ENCODE data around the gene DMC1.
A peak's percentile ranks its signal among the peaks of the same experiment; 100 is the strongest.

DNA sequence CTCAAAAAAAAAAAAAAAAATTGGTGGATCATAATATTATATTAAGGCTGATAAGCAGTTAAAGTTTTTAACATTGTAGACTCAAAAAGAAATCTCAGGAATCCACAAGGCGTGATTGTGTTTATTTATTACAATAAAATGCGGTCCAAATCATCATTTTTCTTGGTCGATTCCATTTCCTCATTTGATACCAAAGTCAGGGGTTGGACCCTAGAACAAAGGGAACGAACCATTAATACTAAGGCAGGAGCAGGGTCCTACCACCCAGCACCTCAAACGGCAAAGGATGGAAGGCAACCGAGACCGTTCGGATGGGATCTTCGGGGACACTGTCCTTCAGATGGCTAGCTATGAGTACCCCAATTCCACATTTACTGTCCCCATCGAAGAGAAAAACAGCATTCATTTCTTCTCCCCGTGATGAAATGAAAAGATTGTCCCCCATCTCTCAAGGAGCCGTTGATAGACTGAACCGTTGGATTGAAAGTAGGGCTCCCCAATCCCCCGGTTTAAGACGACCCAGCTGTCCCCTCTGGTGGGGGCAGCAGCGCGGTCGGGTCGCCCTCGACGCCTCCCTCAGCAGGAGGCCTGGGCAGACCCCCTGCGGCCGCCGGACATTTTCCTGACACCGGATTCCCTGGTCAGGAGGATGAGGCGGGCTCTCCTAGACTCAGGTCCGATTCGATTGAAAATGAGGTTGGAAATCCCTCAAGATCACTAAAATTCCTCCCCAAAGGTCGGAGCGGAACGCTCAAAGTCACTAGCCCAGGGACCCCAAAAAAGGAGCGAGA is 607 bp downstream of the DMC1 start:
- TF ChIP-seq, protein P1, sequence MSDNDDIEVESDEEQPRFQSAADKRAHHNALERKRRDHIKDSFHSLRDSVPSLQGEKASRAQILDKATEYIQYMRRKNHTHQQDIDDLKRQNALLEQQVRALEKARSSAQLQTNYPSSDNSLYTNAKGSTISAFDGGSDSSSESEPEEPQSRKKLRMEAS (IDR thresholded peaks at IDR 0.05; ENCODE audit: low read depth, low read length), result no peak
- no peak for TF ChIP-seq NFYB (IDR thresholded peaks at IDR 0.05; ENCODE audit: insufficient read depth, low read depth, low read length)
- TF ChIP-seq SRF (IDR thresholded peaks at IDR 0.05; ENCODE audit: low read depth in 2 of 2, low read length in 2 of 2), result 0 out of 4 replicates have a peak, but pooled peaks of 1 of the 2 experiments have one; percentile 13
- TF ChIP-seq, protein P2, sequence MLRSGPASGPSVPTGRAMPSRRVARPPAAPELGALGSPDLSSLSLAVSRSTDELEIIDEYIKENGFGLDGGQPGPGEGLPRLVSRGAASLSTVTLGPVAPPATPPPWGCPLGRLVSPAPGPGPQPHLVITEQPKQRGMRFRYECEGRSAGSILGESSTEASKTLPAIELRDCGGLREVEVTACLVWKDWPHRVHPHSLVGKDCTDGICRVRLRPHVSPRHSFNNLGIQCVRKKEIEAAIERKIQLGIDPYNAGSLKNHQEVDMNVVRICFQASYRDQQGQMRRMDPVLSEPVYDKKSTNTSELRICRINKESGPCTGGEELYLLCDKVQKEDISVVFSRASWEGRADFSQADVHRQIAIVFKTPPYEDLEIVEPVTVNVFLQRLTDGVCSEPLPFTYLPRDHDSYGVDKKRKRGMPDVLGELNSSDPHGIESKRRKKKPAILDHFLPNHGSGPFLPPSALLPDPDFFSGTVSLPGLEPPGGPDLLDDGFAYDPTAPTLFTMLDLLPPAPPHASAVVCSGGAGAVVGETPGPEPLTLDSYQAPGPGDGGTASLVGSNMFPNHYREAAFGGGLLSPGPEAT (IDR thresholded peaks at IDR 0.05; ENCODE audit: low read depth), result no peak
- no peak for TF ChIP-seq ESRRA (IDR thresholded peaks at IDR 0.05; ENCODE audit: low read length)
- TF ChIP-seq, protein P3, sequence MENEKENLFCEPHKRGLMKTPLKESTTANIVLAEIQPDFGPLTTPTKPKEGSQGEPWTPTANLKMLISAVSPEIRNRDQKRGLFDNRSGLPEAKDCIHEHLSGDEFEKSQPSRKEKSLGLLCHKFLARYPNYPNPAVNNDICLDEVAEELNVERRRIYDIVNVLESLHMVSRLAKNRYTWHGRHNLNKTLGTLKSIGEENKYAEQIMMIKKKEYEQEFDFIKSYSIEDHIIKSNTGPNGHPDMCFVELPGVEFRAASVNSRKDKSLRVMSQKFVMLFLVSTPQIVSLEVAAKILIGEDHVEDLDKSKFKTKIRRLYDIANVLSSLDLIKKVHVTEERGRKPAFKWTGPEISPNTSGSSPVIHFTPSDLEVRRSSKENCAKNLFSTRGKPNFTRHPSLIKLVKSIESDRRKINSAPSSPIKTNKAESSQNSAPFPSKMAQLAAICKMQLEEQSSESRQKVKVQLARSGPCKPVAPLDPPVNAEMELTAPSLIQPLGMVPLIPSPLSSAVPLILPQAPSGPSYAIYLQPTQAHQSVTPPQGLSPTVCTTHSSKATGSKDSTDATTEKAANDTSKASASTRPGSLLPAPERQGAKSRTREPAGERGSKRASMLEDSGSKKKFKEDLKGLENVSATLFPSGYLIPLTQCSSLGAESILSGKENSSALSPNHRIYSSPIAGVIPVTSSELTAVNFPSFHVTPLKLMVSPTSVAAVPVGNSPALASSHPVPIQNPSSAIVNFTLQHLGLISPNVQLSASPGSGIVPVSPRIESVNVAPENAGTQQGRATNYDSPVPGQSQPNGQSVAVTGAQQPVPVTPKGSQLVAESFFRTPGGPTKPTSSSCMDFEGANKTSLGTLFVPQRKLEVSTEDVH (IDR thresholded peaks at IDR 0.05; ENCODE audit: low read depth, partially characterized antibody), result no peak
- TF ChIP-seq, protein P4, sequence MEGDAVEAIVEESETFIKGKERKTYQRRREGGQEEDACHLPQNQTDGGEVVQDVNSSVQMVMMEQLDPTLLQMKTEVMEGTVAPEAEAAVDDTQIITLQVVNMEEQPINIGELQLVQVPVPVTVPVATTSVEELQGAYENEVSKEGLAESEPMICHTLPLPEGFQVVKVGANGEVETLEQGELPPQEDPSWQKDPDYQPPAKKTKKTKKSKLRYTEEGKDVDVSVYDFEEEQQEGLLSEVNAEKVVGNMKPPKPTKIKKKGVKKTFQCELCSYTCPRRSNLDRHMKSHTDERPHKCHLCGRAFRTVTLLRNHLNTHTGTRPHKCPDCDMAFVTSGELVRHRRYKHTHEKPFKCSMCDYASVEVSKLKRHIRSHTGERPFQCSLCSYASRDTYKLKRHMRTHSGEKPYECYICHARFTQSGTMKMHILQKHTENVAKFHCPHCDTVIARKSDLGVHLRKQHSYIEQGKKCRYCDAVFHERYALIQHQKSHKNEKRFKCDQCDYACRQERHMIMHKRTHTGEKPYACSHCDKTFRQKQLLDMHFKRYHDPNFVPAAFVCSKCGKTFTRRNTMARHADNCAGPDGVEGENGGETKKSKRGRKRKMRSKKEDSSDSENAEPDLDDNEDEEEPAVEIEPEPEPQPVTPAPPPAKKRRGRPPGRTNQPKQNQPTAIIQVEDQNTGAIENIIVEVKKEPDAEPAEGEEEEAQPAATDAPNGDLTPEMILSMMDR (IDR thresholded peaks at IDR 0.05 in 2 of 3, conservative IDR thresholded peaks at IDR 0.05 in 1 of 3; ENCODE audit: control insufficient read depth in 2 of 3, extremely low read depth in 1 of 3, insufficient read depth in 1 of 3, low read depth in 3 of 3, low read length in 3 of 3), result no peak
- no peak for TF ChIP-seq BRCA1 (IDR thresholded peaks at IDR 0.05; ENCODE audit: low read depth, low read length)
- TF ChIP-seq, protein P5, sequence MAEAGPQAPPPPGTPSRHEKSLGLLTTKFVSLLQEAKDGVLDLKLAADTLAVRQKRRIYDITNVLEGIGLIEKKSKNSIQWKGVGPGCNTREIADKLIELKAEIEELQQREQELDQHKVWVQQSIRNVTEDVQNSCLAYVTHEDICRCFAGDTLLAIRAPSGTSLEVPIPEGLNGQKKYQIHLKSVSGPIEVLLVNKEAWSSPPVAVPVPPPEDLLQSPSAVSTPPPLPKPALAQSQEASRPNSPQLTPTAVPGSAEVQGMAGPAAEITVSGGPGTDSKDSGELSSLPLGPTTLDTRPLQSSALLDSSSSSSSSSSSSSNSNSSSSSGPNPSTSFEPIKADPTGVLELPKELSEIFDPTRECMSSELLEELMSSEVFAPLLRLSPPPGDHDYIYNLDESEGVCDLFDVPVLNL (IDR thresholded peaks at IDR 0.05; ENCODE audit: low read depth, low read length), result no peak

Measured in GM12878 (cell line).